ENCODE measurements around the gene RFX6. TPM values are rescaled to one million over a fixed set of nuclear protein-coding genes. Genes with fewer than 3 reads are reported as not detected.

Gene RFX6
- total RNA-seq, 1 experiment from 2014 or later: not detected

- no TSS peak for BruUV-seq (replicated peaks)
Measured at GRCh38 chr6:116887168-116887567, 10.1 kb downstream of the RFX6 start.

GRCh38 chr6:116887894-116888293 lies 10.9 kb downstream of the RFX6 start:
- H4K20me1 ChIP-seq (ENCODE audit: insufficient read depth): no peaks in the 10 kb centered on the region
- no peaks in the 10 kb centered on the region for H3K9me2 ChIP-seq (ENCODE audit: insufficient read depth)
- H2AFZ ChIP-seq: no peak overlapping the region
- ChIA-PET POLR2A (ENCODE audit: unreplicated experiment) (no interaction called here), CTCF (interaction anchor here (0.7 kb wide), 1 partner anchor 841 kb away, joined by 3 read pairs; no protein-coding TSS in a partner anchor)
- BruUV-seq (replicated peaks): no TSS peak
- TF ChIP-seq EZH2 (IDR thresholded peaks at IDR 0.05; ENCODE audit: low read depth): no peak
- TF ChIP-seq CTCF (conservative IDR thresholded peaks at IDR 0.05): no peak
- H3K27me3 ChIP-seq (ENCODE audit: insufficient read depth, low read depth): no peaks in the 10 kb centered on the region
- H3K27ac ChIP-seq: no peak overlapping the region
- H3K4me1 ChIP-seq (replicated peaks; ENCODE audit: insufficient read depth): no peaks in the 10 kb centered on the region
- DNase-seq: no peak
- H3K4me2 ChIP-seq: no peak overlapping the region
- no peaks in the 10 kb centered on the region for H3K36me3 ChIP-seq (ENCODE audit: low read depth)
- no peaks in the 10 kb centered on the region for H3F3A ChIP-seq (ENCODE audit: insufficient read depth, low read depth)
- H3K9me3 ChIP-seq (ENCODE audit: insufficient read depth, low read depth): no peaks in the 10 kb centered on the region
- no peak overlapping the region for H3K4me3 ChIP-seq
- intact Hi-C loops (cut with micrococcal nuclease; ENCODE audit: unreplicated experiment): no loop called here
- H3K79me2 ChIP-seq (ENCODE audit: low read depth): no peaks in the 10 kb centered on the region

More at GRCh38 chr6:116887168-116887567, 10.1 kb downstream of the RFX6 start:
- no peaks in the 10 kb centered on the region for H3K9me2 ChIP-seq (ENCODE audit: insufficient read depth)
- no peak for TF ChIP-seq EZH2 (IDR thresholded peaks at IDR 0.05; ENCODE audit: low read depth)
- no peak for TF ChIP-seq CTCF (conservative IDR thresholded peaks at IDR 0.05)
- no peaks in the 10 kb centered on the region for H4K20me1 ChIP-seq (ENCODE audit: insufficient read depth)
- no peaks in the 10 kb centered on the region for H3K79me2 ChIP-seq (ENCODE audit: low read depth)
- POLR2A ChIA-PET (ENCODE audit: unreplicated experiment): no interaction called here
- H3K4me2 ChIP-seq: no peak overlapping the region
- CTCF ChIA-PET: no interaction called here
- no peaks in the 10 kb centered on the region for H3K9me3 ChIP-seq (ENCODE audit: insufficient read depth, low read depth)
- intact Hi-C loops (cut with micrococcal nuclease; ENCODE audit: unreplicated experiment): no loop called here
- no peak overlapping the region for H3K4me3 ChIP-seq
- no peaks in the 10 kb centered on the region for H3K4me1 ChIP-seq (replicated peaks; ENCODE audit: insufficient read depth)
- H3K36me3 ChIP-seq (ENCODE audit: low read depth): no peaks in the 10 kb centered on the region
- H2AFZ ChIP-seq: no peak overlapping the region
- DNase-seq: no peak
- no peaks in the 10 kb centered on the region for H3K27me3 ChIP-seq (ENCODE audit: insufficient read depth, low read depth)
- H3K27ac ChIP-seq: no peak overlapping the region
- H3F3A ChIP-seq (ENCODE audit: insufficient read depth, low read depth): no peaks in the 10 kb centered on the region

GRCh38 chr6:116888732-116889360 lies 11.8 kb downstream of the RFX6 start:
- no peak for TF ChIP-seq EZH2 (IDR thresholded peaks at IDR 0.05; ENCODE audit: low read depth)
- no peak for TF ChIP-seq CTCF (conservative IDR thresholded peaks at IDR 0.05)
- ChIA-PET POLR2A (ENCODE audit: unreplicated experiment) (no interaction called here), CTCF (no interaction called here)
- H3K4me1 ChIP-seq (replicated peaks; ENCODE audit: insufficient read depth): no peaks in the 10 kb centered on the region
- H3K9me2 ChIP-seq (ENCODE audit: insufficient read depth): no peaks in the 10 kb centered on the region
- DNase-seq: no peak
- no peaks in the 10 kb centered on the region for H3K9me3 ChIP-seq (ENCODE audit: insufficient read depth, low read depth)
- H3K27me3 ChIP-seq (ENCODE audit: insufficient read depth, low read depth): no peaks in the 10 kb centered on the region
- intact Hi-C loops (cut with micrococcal nuclease; ENCODE audit: unreplicated experiment): no loop called here
- H3F3A ChIP-seq (ENCODE audit: insufficient read depth, low read depth): no peaks in the 10 kb centered on the region
- no peaks in the 10 kb centered on the region for H3K79me2 ChIP-seq (ENCODE audit: low read depth)
- no peak overlapping the region for H3K4me3 ChIP-seq
- no TSS peak for BruUV-seq (replicated peaks)
- H3K36me3 ChIP-seq (ENCODE audit: low read depth): no peaks in the 10 kb centered on the region
- H3K27ac ChIP-seq: no peak overlapping the region
- H4K20me1 ChIP-seq (ENCODE audit: insufficient read depth): no peaks in the 10 kb centered on the region
- H3K4me2 ChIP-seq: no peak overlapping the region
- no peak overlapping the region for H2AFZ ChIP-seq

Measured in PC-9 (cell line).